IPS DF 4.7 (cell line): ENCODE data around the gene PLEKHO2.
A peak's percentile ranks its signal among the peaks of the same experiment; 100 is the strongest.
"Not testable (repeated sequence)": the region's sequence is repeated elsewhere in the genome, so short reads cannot be mapped to it uniquely, and the experiment has no call there.

Experiments used
- DNase-seq: peaks from one replicate; pipeline ENCODE4 v3.0.0-alpha.2; 2013; ENCODE audit warnings: low spot score; ENCODE audit errors: extremely low read depth

The PLEKHO2 gene

GRCh38 chr15:64841344-64842095 lies at the start of gene PLEKHO2:
Gene PLEKHO2 (plus strand): TSS chr15:64841915. CDS start chr15:64842017, 102 bp downstream.
- DNase-seq, result peak; percentile 79

GRCh38 chr15:64792282-64792681 lies 49.4 kb upstream of the PLEKHO2 start:
- DNase-seq, result no peak

GRCh38 chr15:64795299-64795698 lies 46.4 kb upstream of the PLEKHO2 start:
- DNase-seq, result not testable (repeated sequence)

- not testable (repeated sequence) for DNase-seq
Measured at GRCh38 chr15:64795921-64796320, 45.8 kb upstream of the PLEKHO2 start.

GRCh38 chr15:64798905-64799304 lies 42.8 kb upstream of the PLEKHO2 start:
- DNase-seq, result not testable (repeated sequence)

GRCh38 chr15:64800476-64800875 lies 41.2 kb upstream of the PLEKHO2 start:
- no peak for DNase-seq

- no peak for DNase-seq
Measured at GRCh38 chr15:64803526-64803925, 38.2 kb upstream of the PLEKHO2 start.

GRCh38 chr15:64804619-64805018 lies 37.1 kb upstream of the PLEKHO2 start:
- no peak for DNase-seq

- no peak for DNase-seq
Measured at GRCh38 chr15:64806509-64806908, 35.2 kb upstream of the PLEKHO2 start.

GRCh38 chr15:64807051-64807749 lies 34.5 kb upstream of the PLEKHO2 start:
- DNase-seq, result no peak

GRCh38 chr15:64807751-64808222 lies 33.9 kb upstream of the PLEKHO2 start:
- DNase-seq, result peak; percentile 94

- no peak for DNase-seq
Measured at GRCh38 chr15:64808785-64809453, 32.8 kb upstream of the PLEKHO2 start.

GRCh38 chr15:64809649-64810496 lies 31.8 kb upstream of the PLEKHO2 start:
- DNase-seq, result no peak

GRCh38 chr15:64810497-64811326 lies 31.0 kb upstream of the PLEKHO2 start:
- no peak for DNase-seq

GRCh38 chr15:64813075-64813474 lies 28.6 kb upstream of the PLEKHO2 start:
- DNase-seq, result no peak

- not testable (repeated sequence) for DNase-seq
Measured at GRCh38 chr15:64814283-64814682, 27.4 kb upstream of the PLEKHO2 start.

GRCh38 chr15:64814965-64815364 lies 26.8 kb upstream of the PLEKHO2 start:
- DNase-seq, result not testable (repeated sequence)

GRCh38 chr15:64816452-64816851 lies 25.3 kb upstream of the PLEKHO2 start:
- no peak for DNase-seq

GRCh38 chr15:64824929-64825430 lies 16.7 kb upstream of the PLEKHO2 start:
- no peak for DNase-seq
